RWPE1 (cell line): Measurements from ENCODE around the gene SLC24A1.

ENCODE experiments used
- CTCF ChIA-PET: fragments of 350-600 bp; sonication (Branson Sonifier 250); formaldehyde crosslinking; extraction: SDS; loops from one replicate; lab custom pipeline; 2021; lab: Yijun Ruan, JAX
- POLR2A ChIA-PET: fragments of 400-600 bp; formaldehyde crosslinking; extraction: SDS; loops from one replicate; lab custom pipeline; 2020; ENCODE audit warnings: antibody characterized with exemption; ENCODE audit not compliant: low non-redundant PET; lab: Yijun Ruan, JAX
- DNase-seq: peaks from one replicate; pipeline ENCODE4 v3.0.0; 2012; ENCODE audit warnings: low spot score
- H3K27ac ChIP-seq: fragments of 450-650 bp; 2 replicates; pipeline ENCODE4 v1.5.1; 2017
- CTCF ChIP-seq: fragments of 450-650 bp; conservative IDR thresholded peaks from 2 replicates; pipeline ENCODE4 v1.5.1; 2017; ENCODE audit warnings: low read depth, mild to moderate bottlenecking

Gene SLC24A1

GRCh38 chr15:65688462-65688861, 66.7 kb downstream of the SLC24A1 start:
- H3K27ac ChIP-seq, result no peak overlapping the region
- TF ChIP-seq CTCF, result no peak
- ChIA-PET CTCF (interaction anchor here (0.6 kb wide), 1 partner anchor 563 kb away, joined by 3 read pairs; no protein-coding TSS in a partner anchor), POLR2A (no interaction called here)
- DNase-seq, result no peak

DNA sequence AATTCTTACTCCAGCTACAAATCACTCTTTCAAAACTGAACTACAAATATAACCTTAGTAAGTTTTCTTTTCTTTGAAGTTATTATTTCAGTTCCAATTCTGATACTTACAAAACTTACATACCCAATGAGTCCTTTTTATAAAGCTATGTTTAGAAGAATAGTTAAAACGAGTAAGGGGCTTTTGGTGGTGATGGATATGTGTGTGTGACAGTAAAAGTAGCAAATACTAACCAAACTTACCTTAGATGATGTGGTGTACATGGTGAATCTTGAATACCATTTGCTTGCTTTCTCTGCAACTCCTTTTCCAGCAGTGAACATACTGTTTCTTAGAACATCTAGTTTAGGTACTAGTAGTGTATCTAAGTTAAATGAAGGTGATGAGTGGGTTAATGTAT, 68.4 kb downstream of the SLC24A1 start:
- H3K27ac ChIP-seq, result no peak overlapping the region
- no peak for TF ChIP-seq CTCF
- POLR2A ChIA-PET, result no interaction called here
- no peak for DNase-seq
- CTCF ChIA-PET, result interaction anchor here (0.6 kb wide), 1 partner anchor 22 kb away, joined by 4 read pairs; no protein-coding TSS in a partner anchor

GRCh38 chr15:65690778-65691177, 69.0 kb downstream of the SLC24A1 start:
- POLR2A ChIA-PET, result no interaction called here
- no peak overlapping the region for H3K27ac ChIP-seq
- CTCF ChIA-PET, result interaction anchor here (0.6 kb wide), 1 partner anchor 35 kb away, joined by 3 read pairs; no protein-coding TSS in a partner anchor
- DNase-seq, result no peak
- TF ChIP-seq CTCF, result no peak

DNA sequence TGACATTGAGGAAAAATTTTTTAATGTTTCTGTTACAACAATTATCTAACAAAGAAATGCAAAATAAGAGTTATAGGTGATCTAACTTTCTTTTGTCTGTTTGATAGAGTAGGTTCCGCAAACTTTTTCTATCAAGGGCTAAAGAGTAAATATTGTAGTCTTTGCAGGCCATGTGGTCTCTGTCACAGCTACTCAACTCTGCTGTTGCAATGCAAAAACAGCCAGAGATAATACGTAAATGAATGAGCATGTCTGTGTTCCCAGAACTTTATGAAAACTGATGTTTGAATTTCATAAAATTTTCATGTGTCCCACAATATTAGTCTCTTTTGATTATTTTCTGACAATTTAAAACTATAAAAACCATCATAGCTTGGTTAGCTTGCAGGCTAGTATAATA, 73.3 kb downstream of the SLC24A1 start:
- no peak overlapping the region for H3K27ac ChIP-seq
- no peak for TF ChIP-seq CTCF
- CTCF ChIA-PET, result no interaction called here
- POLR2A ChIA-PET, result no interaction called here
- no peak for DNase-seq
